ENCODE measurements around the gene OR5C1.
"Not testable (repeated sequence)": the region's sequence is repeated elsewhere in the genome, so short reads cannot be mapped to it uniquely, and the experiment has no call there.

The OR5C1 gene

DNA sequence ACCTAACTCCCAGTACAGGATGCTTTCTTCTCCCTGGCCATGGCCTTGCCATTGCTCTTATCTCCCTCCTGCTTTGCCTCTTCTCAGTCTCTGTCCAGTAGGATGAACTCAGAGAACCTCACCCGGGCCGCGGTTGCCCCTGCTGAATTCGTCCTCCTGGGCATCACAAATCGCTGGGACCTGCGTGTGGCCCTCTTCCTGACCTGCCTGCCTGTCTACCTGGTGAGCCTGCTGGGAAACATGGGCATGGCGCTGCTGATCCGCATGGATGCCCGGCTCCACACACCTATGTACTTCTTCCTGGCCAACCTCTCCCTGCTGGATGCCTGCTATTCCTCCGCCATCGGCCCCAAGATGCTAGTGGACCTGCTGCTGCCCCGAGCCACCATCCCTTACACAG is at the start of gene OR5C1:
OR5C1 (plus strand) TSS at position 103 of the 400 bp plus-strand sequence; CDS start at position 103, 0 bp downstream.
- DNase-seq (ENCODE audit: low read depth in 2 of 2), result no peak

DNA sequence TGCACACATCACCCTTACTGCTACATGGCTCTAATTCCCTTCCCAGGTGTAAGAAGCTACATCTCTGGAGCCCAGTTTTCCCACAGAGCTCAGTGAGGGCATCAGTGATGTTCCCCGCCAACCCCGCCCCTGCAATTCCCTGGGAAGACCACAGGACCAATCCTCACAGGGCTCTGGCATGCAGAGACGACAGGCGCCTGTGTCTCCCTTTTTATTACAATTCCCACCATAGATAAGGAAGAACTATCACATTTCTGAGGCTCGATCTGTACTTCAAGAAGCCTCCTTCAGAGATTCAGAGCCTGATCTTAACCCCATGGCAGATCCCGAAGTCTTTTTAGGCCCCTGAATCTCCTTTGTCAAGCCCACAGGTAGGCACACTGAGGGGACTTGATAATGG is 46.7 kb upstream of the OR5C1 start, which contains the start of gene OR1L6:
OR1L6 (plus strand) TSS at position 301 of the 400 bp plus-strand sequence. CDS start 7,545 bp downstream, outside the sequence.
- DNase-seq (ENCODE audit: low read depth in 2 of 2), result no peak

DNA sequence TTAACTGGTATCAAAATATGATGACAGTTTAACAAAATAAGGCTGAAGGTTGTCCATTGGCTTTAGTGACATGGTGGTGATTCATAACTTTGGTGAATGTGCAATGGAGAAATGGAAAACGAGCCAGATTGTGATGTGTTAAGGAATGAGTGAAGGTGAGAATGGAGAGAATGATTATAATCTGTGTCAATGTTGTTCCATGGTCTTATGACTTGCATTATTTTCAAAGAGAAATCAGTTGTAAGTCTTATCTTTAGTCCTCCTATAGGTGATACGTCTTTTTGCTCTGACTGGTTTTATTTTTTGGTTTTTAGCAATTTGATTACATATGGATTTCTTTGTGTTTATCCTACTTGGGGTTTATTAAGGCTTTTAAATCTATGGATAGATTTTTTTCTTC is 33.9 kb upstream of the OR5C1 start:
- no peak for DNase-seq (ENCODE audit: low read depth in 2 of 2)

DNA sequence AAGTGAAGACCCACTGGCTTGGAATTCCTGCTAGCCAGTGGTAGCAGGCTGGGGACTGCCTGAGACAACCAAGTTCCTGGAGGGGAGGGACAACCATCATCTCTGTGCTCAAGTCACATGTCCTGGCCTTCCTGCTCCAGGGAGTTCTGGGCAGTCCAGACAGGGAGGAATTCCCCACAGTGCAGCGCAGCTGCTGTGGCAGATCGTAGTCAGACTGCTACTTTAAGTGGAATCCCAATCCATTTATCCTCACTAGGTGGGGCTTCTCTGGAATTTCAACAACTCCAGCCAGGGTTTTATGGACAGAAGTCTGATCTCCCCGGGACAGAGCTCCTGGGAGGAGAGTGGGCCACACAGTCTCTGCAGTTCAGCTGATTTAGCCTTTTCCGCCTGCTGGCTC is 20.9 kb upstream of the OR5C1 start:
- no peak for DNase-seq (ENCODE audit: low read depth in 2 of 2)

GRCh38 chr9:122777052-122777451 is 11.7 kb upstream of the OR5C1 start:
- DNase-seq (ENCODE audit: low read depth in 2 of 2), result no peak

- no peak for DNase-seq (ENCODE audit: low read depth in 2 of 2)
Measured at GRCh38 chr9:122777935-122778627, 10.7 kb upstream of the OR5C1 start.

- DNase-seq (ENCODE audit: low read depth in 2 of 2), result no peak
Measured at GRCh38 chr9:122779181-122779580, 9.6 kb upstream of the OR5C1 start.

DNA sequence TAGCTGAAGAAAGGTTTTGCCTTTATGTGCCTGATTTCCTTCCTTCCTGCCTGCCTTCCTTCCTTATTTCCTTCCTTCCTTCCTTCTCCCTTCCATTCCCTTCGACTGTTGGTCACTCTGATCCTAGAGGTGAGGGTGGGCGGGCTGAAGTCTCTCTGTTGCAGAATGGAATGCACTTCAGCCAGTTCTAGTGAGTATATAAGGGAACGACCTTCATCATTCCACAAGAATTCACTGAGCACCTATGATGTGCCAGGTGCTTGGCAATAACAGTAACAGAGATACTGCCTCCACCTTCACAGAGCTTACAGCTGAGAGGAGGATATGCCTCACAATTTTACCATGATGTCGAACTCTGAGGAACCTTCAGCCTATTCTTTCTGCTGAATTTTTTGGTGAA is 8.7 kb upstream of the OR5C1 start:
- DNase-seq (ENCODE audit: low read depth in 2 of 2), result no peak

- no peak for DNase-seq (ENCODE audit: low read depth in 2 of 2)
Measured at GRCh38 chr9:122781671-122782070, 7.1 kb upstream of the OR5C1 start.

DNA sequence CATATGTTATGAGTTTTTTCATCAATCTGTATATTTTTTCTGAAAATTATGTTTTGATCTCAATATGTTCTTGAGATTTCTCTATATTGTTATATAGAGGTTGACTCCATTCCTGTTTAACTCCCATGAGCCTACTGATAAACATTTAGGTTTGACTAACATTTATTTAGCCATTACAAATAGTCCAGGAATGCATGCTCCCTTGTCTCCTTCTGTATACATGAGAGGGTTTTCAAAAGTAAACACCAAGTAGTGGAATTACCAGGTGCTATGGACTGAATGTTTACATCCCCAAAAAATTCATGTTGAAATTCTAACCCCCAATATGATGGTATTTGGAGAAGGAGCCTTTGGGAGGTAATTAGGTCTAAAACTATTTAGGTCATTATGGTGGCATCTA is 3.5 kb upstream of the OR5C1 start:
- DNase-seq (ENCODE audit: low read depth in 2 of 2), result no peak

- no peak for DNase-seq (ENCODE audit: low read depth in 2 of 2)
Measured at GRCh38 chr9:122786338-122786737, 2.4 kb upstream of the OR5C1 start.

GRCh38 chr9:122789256-122790046 is 718 bp downstream of the OR5C1 start:
- DNase-seq (ENCODE audit: low read depth in 2 of 2), result no peak

DNA sequence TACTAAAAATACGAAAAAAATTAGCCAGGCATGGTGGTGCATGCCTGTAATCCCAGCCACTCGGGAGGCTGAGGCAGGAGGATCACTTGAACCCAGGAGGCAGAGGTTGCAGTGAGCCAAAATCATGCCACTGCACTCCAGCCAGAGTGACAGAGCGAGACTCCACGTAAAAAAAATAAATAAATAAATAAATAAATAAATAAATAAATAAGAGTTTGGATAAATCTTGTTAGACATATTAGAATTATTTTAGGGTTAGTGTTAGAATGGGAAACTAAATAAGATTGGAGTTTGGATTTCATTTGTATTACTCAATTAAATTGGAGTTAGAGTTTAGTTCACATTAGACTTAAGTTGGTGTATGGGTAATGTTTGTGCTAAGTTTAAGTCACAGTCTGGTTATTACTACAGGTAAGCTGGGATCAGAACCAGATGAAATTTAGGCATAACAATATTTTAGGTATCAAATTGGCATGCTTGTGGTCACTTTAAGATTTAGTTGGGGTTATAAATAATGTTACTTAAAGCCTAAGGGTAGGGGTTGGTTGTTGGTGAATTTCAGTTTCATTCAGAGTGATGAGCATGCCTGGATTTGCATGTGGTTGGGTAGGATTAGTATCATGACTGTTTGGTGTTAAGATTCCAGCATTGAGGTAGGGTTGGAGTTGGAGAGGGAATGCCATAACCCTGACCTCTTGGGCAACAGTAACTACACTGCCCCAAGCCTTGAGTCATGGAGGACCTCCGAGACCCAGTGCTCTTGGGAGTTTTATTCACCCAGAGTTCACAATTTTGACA is 3.3 kb downstream of the OR5C1 start:
- no peak for DNase-seq (ENCODE audit: low read depth in 2 of 2)

DNA sequence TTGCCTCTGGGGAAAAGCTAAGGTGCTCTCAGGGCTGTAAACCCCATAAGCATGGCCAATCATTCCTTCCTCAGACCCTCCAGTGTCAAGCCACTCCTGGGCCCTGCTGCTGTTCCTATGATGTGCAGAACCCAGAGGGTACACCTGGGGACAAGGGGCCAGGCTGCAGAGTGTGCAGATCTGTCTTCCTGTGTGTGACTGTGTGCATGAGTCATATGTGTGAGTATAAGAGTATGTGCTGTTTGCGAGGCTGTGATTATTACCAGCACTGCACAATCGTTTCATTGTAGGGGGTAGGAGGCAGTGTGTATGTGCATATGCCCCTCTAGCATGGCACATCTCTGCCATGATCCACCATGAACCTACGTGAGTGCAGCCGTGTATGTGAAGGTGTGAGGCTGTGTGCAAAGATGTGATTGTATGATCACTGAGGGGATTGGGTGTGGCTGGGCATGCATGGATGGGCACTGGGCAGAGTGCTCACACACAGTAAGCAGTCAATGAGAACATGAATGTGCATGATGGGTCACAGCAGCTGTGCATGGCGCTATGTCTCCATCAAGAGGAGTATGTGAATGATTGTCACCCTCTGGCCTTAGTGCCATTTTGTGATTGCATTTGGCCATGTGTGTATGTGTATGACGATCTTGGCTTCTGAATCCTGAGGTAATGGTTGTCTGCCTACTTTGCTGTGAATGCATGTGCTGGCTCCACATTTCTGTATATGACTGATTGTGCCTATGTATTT is 8.8 kb downstream of the OR5C1 start:
- DNase-seq (ENCODE audit: low read depth in 2 of 2), result no peak

GRCh38 chr9:122800066-122801060 is 11.6 kb downstream of the OR5C1 start, which contains the start of gene OR1K1:
Gene OR1K1, plus strand, starts transcription at chr9:122800123. Its CDS starts 0 bp downstream, at chr9:122800123.
- no peak for DNase-seq (ENCODE audit: low read depth in 2 of 2)

GRCh38 chr9:122806661-122807060 is 17.9 kb downstream of the OR5C1 start:
- DNase-seq (ENCODE audit: low read depth in 2 of 2), result no peak

- no peak for DNase-seq (ENCODE audit: low read depth in 2 of 2)
Measured at GRCh38 chr9:122807271-122807900, 18.7 kb downstream of the OR5C1 start.

GRCh38 chr9:122808141-122808540 is 19.4 kb downstream of the OR5C1 start:
- DNase-seq (ENCODE audit: low read depth in 2 of 2), result no peak

DNA sequence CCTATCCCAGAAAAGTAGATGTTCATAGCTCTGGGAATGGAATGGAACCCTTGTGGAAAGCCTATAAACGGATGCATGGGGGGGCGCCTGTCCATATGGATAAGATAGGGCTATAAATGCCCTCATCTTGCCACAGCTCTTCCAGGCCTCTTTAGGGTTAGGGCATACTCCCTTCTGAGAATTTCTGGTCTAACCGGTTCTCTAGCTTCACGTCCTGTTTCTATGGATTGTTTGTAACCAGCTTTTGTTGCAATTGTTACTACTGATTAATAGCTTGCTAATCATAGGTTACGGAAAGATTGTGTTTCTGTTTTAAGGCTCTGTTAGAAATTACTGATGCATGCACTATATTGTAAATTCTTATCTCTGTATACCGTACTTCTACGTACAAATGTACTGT is 20.5 kb downstream of the OR5C1 start:
- DNase-seq (ENCODE audit: low read depth in 2 of 2), result not testable (repeated sequence)

Data from stimulated activated CD8-positive, alpha-beta memory T cell treated with anti-CD3 and anti-CD28 coated beads, Interleukin-15, amount 100 ng/mL, for 4 hours (primary cell).